Middle frontal gyrus (tissue), 1 donor: Measurements from ENCODE around the gene SLC11A1.

Source experiments
- DNase-seq: peaks from one replicate; pipeline ENCODE4 v3.0.0-alpha.2; 2015; ENCODE audit warnings: low spot score; ENCODE audit errors: extremely low spot score

Gene SLC11A1

GRCh38 chr2:218381916-218382366 is at the start of gene SLC11A1:
TSS of gene SLC11A1 (plus strand) at chr2:218382273. CDS start at chr2:218382369, 96 bp downstream.
- no peak for DNase-seq

- DNase-seq, result no peak
These were observed 49.8 kb upstream of the SLC11A1 start for GRCh38 chr2:218332288-218332687.

- no peak for DNase-seq
These were observed 49.0 kb upstream of the SLC11A1 start for GRCh38 chr2:218332920-218333645.

- no peak for DNase-seq
These were observed 47.5 kb upstream of the SLC11A1 start for GRCh38 chr2:218334531-218334930.

- no peak for DNase-seq
These were observed 41.4 kb upstream of the SLC11A1 start for GRCh38 chr2:218340656-218341055.

GRCh38 chr2:218341381-218341780 is 40.7 kb upstream of the SLC11A1 start:
- DNase-seq, result no peak

- DNase-seq, result no peak
These were observed 39.2 kb upstream of the SLC11A1 start for GRCh38 chr2:218342837-218343236.

- no peak for DNase-seq
These were observed 38.5 kb upstream of the SLC11A1 start for GRCh38 chr2:218343591-218343990.

- DNase-seq, result no peak
These were observed 37.9 kb upstream of the SLC11A1 start for GRCh38 chr2:218344090-218344754.

GRCh38 chr2:218344755-218345417 is 37.2 kb upstream of the SLC11A1 start:
- no peak for DNase-seq

- DNase-seq, result no peak
These were observed 36.4 kb upstream of the SLC11A1 start for GRCh38 chr2:218345491-218346236.

- no peak for DNase-seq
These were observed 34.9 kb upstream of the SLC11A1 start for GRCh38 chr2:218347172-218347571.

- no peak for DNase-seq
These were observed 28.0 kb upstream of the SLC11A1 start for GRCh38 chr2:218354045-218354444.

GRCh38 chr2:218354850-218355443 is 27.1 kb upstream of the SLC11A1 start:
- no peak for DNase-seq

GRCh38 chr2:218357236-218358177 is 24.6 kb upstream of the SLC11A1 start:
- DNase-seq, result no peak

GRCh38 chr2:218360453-218360852 is 21.6 kb upstream of the SLC11A1 start:
- no peak for DNase-seq

- DNase-seq, result no peak
These were observed 19.5 kb upstream of the SLC11A1 start for GRCh38 chr2:218362606-218363005.

GRCh38 chr2:218363736-218364135 is 18.3 kb upstream of the SLC11A1 start:
- DNase-seq, result no peak

- DNase-seq, result no peak
These were observed 17.9 kb upstream of the SLC11A1 start for GRCh38 chr2:218364196-218364595.
